GM19395 (cell line): Measurements from ENCODE around the gene CRYBG3.

Experiments used
- ATAC-seq: cut with Tn5 transposase; IDR thresholded peaks from one replicate; pipeline ENCODE4 v1.9.1; 2021; ENCODE audit warnings: mild to moderate bottlenecking, moderate library complexity; ENCODE audit not compliant: unreplicated experiment

Gene CRYBG3

DNA sequence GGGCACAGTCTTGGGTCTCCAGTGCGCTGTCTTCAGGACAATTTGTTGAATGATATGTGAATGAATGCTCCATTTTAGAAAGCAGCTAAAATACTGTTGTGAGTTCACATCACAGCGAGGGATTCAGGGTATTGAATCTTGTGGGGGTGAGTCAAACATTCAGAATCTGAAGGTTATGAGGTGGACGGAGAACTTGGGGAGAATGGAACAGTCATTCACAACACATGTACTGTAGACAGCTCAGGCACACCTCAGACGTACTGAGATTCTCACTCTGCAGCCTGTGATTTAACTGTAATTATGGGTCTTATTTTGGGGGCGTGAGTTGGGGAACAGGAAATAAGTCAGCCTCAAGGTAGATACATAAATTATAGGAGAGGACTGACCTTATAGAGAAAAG, 13.9 kb downstream of the CRYBG3 start:
- ATAC-seq, result no peak

DNA sequence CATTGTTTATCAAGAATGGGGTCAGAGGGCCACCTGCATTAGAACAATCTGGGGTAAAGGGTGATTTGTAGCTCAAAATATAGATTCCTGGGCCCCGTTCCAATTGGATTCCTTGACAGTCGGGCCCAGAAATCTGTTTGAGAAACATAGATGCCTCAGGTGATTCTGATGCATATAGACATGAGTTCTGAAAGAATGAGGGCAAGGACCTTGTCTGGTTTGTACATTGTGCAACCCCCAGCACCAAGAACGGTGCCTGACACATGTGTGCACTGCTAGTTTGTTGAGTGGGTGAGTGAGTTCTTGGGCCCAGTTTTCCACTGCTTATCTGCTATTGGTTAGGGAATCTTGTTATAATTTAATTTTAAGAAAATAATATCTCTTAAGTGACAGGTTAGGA, 16.6 kb downstream of the CRYBG3 start:
- no peak for ATAC-seq

DNA sequence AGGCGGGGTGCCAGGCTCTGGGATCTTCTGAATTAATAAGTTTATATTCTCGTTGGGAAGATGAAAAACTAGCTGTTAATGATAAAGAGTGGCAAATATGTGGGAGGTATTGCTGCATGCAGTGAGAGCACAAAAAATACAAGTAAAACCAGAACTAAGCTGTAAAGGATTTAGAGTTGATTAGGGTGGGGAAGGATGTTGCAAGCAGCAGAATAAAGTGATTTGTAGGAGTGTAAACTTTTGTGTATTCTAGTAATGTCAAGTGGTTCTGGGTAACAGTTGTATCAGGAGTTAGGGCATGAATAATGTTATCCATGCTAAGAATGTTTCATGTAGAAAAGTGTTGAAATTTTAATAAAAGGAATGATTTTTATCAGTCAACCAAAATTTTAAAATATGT, 18.1 kb downstream of the CRYBG3 start:
- no peak for ATAC-seq

DNA sequence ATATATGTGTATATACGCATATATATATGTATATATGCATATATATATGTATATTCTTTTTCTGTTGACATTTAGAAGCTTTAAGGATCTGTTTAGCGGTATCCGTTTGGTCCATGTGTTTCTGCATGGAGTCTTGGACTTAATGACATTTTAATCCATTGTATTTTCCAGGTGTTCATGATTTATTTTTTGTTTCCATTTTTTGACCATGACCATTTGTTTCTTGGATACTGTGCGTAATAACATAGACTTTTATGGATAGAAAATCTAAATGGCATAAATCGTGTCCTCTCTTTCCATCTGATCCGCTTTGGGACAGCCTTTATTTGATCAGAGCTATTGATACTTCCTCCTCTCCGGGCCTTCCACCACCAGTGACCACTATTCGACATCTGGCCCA, 19.5 kb downstream of the CRYBG3 start:
- no peak for ATAC-seq

DNA sequence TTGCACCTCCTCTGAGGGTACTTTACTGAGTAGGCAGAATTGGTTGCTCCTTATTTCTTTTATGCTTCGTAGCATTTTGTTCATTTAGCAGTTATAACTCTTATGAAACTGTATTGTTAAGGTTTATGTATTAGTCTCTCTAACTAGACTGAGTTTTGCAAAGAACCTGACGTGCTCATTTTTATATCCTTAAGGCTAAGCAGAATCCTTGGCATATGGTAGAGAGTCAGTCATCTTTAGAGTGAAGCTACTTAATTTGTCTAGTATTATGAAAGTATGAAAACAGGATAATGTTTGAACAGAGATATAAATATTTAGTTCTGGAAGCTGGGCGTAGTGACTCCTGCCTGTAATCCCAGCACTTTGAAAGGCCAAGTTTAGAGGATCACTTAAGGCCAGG, 20.1 kb downstream of the CRYBG3 start:
- no peak for ATAC-seq

DNA sequence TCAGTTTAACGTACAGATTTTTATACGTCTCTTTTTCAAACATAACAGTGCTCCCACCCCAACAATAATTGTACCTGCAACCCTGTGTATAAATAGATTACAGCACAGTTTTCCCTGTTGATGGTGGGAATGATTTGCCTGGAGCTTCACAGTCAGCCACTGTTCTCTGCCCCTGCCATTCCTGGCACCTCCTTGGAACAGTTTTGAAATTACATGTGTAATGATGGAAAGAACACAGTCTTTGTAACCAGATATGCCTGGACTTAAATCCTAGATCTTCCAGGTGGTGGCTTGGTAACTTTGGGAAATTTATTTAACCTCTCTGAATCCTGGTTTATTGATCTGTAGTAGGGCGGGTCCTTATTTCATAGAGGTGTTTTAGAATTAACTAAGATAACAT, 27.0 kb downstream of the CRYBG3 start:
- no peak for ATAC-seq

DNA sequence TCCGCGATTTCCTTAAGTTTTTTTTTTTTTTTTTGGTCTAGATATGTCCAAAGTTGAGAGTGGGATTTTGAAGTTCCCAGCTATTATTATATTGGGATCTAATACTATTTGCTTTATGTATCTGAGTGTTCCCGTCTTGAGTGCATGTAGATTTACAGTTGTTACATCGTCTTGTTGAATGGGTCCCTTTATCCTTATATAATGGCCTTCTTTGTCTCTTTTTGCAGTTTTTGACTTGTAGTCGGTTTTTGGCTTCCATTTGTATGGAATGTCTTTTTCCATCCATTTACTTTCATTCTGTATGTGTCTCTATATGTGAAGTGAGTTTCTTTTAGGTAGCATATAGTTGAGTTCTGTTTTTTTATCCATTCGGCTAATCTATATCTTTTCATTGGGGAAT, 35.6 kb downstream of the CRYBG3 start:
- ATAC-seq, result no peak

DNA sequence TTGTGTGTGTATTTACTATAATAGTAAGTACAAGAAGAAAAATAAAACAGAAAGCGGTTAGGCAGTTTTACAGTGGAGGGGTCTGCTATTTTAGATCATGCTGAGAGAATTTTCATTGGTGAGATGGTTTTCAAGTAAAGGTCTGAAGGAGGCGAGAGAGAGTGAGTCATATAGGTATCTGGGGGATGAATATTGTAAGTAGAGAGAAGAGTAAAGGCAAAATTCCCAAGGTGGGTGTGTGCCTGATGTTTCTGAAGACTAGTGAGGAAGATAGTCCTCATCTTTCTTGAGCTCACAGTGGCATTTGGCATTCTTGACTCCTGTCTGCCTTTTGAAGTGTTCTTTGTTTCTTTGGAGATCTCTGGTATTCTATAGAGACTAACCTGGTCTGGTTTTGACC, 38.6 kb downstream of the CRYBG3 start:
- ATAC-seq, result no peak

DNA sequence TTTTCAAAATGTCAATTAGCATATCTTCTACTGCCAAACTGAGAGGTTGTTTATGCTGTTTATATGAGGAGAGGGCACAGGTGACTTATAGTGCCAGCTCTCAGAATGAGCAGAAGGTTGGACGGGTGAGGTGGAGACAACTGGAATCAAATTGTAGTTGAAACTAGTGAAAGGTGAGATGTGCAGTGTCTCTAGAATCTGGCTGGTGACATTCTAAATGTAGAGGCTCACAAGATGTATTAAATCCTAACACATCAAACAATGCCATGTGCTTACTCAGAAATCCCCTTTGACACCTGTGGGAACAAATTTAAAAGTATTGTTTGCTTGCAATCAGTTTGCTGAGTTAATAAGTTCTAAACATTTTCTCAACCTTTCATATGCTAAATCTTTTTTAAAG, 40.8 kb downstream of the CRYBG3 start:
- no peak for ATAC-seq

DNA sequence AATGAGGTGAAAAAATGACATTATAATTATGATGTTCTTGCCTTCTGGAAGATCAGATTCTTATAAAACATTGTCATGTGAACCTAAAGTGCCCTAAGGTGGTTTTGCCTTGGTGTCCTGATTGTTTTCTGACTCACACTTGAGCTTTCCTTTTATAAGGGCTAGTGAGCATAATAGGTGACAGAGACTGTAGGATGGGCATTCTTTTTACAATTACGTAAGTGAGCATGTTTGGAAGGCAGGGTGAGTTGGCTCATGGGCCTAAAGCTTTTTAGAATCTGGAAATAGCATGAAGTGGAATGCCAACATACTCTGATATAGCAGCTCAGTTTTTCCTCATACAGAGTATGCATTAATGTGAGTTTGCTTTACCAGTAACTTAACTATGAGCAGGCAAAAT, 41.2 kb downstream of the CRYBG3 start:
- no peak for ATAC-seq

DNA sequence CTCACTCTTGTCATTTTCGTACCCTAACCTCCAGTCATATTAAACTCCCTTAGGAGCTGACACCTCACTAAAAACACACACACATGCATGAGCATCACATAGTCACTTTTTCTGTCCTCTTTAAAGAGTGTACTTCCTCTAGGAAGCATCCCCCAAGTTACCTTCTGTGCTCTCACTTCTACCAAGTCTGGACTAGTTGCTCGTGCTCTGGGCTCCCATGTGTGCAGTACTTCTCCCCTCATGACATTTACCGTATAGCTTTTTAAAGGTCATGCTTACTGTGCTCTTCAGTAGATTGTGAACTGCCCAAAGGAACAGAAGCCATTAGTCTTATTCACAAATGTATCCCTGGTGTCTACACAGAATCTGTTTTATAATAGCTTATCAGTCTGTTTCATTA, 42.0 kb downstream of the CRYBG3 start:
- ATAC-seq, result no peak

DNA sequence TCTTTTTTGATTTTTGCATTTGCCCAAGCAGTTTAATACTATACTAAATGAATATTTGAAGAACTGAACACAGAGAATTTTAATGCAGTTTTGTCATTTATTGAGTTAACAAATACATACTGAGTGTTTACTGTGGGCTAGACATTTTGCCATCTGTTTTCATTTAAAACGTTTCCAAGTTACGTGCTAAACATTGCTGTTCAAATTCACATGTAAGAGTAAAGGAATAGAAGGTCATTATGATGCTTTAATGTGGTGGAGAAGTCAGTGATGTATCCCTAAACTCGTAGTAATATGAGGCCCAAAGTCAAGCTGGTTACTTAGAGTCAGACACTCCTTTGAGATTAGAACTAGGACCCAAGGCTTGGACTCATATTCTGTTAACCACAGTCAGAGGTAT, 49.4 kb downstream of the CRYBG3 start:
- ATAC-seq, result no peak

DNA sequence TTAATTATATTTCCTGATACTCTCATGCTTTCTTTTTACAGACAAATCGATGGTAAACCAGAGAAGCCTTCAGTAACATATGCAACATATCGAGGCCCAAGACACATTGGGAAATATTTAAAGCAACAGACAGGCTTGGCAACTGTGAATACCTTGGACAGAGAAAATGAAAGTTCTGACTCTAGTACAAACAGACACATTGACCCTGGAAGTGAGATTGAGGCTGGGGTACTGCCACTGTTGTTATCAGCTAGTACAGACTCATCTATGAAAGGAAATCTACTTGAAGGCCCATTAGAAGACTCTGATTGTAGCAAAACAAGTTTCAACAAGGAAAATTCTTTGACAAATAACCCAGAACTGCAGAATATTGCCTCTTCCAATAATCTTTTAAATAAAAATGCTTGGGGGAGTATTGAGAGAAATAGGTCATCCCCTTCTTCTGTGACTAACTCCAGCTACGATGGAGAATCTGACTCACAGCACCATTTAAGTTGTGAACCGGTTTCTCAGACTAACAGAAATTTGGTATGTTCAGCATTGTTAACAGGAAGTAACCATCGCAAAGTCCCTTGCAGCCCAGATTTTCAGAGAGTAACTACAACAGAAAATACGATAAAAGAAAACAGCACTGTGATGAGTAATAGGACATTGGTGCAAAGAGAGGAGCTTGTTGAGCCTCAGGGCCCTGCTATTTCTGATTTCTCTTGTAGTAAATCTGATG, 50.2 kb downstream of the CRYBG3 start:
- no peak for ATAC-seq

DNA sequence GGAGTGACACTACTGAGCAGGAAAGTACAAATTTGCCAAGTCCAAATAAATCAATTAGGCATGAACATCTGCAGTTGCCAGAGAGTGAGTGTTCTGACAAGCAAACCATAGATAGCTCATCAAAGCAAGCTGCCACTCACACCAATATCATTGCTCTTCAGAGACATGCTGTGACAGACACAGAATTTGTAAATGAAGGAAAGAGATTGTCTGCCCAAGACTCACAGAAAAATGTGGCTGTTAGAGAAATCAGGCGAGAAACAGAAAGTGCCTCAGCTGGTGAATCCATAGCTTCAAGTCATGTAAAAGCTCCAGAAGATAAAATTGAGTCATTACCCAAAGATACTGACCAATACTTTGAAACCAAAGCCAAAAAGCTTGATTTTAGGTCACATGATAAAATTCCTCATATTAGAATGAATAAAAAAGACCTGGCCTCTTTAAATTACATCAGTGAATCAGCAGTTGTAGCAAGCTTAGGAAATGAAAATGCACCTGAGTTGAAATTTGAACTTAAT, 50.8 kb downstream of the CRYBG3 start:
- no peak for ATAC-seq

DNA sequence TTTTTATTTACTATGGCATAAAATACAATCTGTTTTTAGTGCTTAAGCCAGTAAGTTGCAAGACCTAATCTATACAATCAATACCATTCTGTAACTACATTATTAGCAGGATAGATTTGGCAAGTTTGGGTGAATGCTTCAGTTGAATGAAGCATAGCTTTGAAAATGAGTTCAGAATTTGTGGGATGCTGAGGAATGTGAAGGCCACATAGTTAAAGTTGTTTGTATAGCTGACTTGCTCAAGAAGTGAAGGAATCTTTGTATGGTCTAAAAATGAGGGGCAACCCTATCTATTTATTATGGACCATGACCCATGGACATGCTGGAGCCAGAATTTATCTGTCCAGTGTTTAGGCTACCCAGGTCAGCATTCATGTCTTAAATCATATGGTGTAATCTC, 58.5 kb downstream of the CRYBG3 start:
- ATAC-seq, result no peak

DNA sequence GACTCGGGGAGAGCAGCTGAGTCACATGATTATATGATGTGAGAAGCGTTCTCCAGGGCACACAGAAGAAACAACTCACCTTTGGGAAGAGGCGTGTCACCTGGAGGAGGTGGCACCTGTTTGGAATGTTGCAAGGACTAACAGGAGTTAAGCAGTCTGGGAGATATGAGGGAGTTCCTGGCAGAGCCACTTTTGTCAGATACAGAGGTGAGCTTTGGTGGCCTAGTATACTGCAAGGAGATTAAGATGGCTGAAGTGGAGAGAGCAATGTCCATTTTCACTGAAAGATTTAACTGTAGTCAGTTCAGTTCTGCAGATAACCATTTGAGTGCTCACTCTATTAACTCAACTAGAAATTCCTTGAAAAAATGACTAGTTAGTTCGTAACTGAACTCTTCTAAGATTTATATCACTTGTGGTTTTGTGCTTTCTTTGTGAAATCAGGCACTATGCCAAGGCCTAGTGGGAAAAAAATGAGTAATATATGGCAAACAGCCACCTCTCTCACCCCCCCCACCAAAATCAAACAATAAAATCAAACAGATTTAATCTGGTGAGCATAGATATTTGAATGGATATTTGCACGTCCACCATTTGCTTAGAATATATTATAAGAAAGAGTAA, 61.3 kb downstream of the CRYBG3 start:
- no peak for ATAC-seq

DNA sequence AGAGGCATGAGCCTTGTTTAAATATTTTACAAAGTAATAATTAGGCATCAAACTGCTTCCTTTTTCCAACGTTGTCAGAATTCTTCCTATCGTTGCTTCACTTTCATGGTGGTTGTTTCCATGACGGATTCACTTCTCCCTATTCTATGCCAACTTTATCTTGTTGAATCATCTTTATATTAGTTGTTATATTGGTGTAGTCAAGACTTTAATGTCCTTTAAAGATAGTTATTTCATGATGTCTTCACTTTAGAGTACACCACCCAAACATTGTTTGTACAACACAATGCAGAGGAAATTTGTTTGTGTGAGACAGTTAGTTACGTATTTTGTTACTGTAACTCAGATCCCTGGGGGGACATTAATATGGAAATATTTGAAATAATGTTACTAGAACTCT, 61.9 kb downstream of the CRYBG3 start:
- ATAC-seq, result no peak

DNA sequence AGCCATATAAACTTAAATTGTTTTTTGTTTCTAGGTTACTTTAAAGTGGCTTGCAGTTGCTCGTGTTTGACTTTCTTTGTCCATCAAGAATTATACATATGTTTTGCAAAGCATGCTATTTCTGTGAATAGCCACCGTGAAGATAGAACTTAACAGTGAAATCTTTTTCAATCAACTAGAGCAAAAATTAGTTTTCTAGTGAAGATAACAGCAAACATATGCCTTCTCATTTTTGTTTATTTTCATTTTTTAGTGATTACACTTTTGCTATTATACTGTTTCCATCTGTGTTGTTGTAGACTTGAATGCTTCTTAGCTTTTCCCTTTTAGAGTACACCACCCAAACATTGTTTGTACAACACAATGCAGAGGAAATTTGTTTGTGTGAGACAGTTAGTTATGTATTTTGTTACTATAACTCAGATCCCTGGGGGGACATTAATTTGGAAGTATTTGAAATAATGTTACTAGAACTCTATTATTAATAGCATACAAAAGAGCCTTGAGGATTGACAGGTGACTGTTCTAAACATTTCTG, 62.8 kb downstream of the CRYBG3 start:
- no peak for ATAC-seq

DNA sequence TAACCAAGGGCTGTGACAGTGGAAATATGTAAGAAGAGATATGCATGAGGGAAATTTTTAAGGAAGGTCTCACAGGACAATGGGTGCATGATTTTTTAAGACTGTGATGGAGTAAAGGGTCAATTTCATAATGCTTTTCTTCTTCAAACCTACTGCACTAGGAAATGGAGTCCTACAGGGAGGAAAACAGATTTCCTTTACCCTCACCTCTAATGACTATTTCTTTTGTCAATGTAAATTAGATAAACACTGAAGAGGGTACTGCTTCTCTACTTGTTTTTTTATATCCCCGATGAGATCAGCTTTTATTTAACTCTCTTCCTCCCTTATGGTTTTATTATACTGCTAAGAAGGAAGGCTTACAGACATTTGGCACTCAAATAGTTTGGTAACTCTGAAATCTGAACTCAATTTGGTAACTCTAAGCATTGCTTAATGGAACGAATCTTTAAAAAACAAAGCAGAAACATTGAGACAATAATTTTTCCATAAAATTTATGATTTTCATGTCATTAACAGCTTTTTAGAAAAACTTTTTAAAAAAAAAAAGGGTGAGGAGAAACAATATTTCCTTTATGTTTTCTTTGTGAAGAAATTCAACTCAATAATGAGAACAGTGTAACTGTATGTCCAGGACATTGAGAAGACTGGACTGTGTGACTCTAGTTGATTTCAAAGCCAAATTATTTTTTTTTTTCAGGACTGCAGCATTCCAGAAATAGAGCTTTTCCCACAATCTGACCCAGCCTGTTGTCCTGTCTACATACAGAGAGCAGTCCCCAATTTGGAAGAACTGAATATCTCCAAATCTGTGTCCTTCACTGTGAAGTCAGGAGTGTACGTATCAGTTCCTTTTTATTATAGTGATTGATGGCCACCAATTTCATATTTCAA, 64.4 kb downstream of the CRYBG3 start:
- ATAC-seq, result no peak

DNA sequence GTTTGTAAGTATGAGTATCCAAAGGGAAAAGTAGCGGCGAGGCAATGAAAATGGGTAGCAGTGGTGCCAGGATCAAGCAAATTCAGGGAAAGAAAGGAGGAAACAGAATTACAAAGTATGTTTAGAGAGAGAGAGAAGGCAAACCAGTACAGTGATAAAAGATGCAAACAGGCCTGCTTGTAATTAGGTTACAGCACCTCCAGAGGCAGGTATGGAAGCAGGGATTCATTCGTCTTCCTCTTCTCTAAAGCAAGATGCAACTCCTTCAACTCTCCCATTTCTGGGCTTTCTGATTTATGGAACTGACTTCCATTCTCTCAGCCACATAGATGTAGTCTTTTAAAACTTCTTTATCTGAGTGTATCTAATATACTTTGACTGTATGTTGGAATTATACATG, 68.0 kb downstream of the CRYBG3 start:
- no peak for ATAC-seq

DNA sequence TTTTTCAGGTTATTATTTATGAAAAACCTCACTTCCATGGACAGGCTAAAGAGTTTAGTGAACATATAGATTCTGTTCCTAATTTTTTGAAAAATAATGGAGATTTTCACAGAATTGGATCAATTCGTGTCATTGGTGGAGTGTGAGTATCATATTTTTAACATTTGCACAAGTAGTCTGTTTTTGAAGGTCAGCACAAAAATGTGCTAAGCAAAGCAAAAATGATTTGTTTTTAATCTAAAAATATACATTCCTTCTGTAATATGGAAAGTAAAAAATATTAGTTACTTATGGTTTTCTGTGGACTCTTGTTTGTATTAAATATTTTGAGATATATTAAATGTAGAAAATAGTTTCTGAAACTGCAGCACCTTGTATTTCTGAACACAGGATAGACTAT, 71.0 kb downstream of the CRYBG3 start:
- ATAC-seq, result no peak
